ENCODE data around the gene GRK5. TPM values are rescaled to one million over a fixed set of nuclear protein-coding genes. Genes with fewer than 3 reads are reported as not detected.

Gene GRK5
- total and polyA plus RNA-seq, 8 donors: 10.9 to 95.9 (median 34.0) TPM

GRCh38 chr10:119438717-119439116 lies 231.3 kb downstream of the GRK5 start:
- Histone ChIP-seq H3K9me3 (no peaks in the 10 kb centered on the region), H3K4me1 (peaks cover 0 to 5% (median 2%) of the 10 kb centered on the region in 4 donors), H3K27ac (no peak overlapping the region), H3K4me3 (no peak overlapping the region), H3K27me3 (no peaks in the 10 kb centered on the region), H3K36me3 (peaks cover 0 to 88% (median 79%) of the 10 kb centered on the region in 4 donors)
- no peak for DNase-seq
- intact Hi-C loops (cut with DNase I; ENCODE audit: low total_unique reads): no loop called here
- WGBS, 5 donors: 90 to 96% (median 93%) methylated on average over 2 of the region's 2 CpGs
- no peak for TF ChIP-seq CTCF (IDR thresholded peaks at IDR 0.05)
- TF ChIP-seq EP300 (IDR thresholded peaks at IDR 0.05): no peak
- TF ChIP-seq POLR2A (IDR thresholded peaks at IDR 0.05): no peak
- no peak for TF ChIP-seq POLR2AphosphoS5 (IDR thresholded peaks at IDR 0.05)

DNA sequence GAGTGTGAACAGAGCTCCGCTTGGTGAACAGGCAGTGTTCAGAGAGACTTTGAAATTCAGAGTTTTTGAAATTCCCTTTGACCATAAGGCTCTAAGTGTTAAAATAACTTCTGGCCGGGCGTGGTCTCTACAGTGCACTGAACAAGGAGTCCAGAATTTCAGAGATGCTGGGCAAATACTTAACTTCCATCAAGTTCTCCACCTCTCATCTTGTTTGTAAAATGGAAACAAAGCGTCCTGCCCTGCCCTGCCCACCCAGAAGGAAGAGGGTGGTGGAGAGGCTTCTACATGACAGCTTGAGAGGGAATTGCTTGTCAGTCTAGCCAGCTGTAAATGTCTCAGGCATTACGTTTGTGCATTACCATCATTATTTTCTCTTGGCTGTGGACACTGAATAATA lies 232.6 kb downstream of the GRK5 start:
- Histone ChIP-seq H3K27me3 (no peaks in the 10 kb centered on the region), H3K4me1 (peaks cover 0 to 5% (median 2%) of the 10 kb centered on the region in 4 donors), H3K27ac (peak overlapping the region in 1 of 5 donors; percentile 32), H3K9me3 (no peaks in the 10 kb centered on the region), H3K4me3 (no peak overlapping the region), H3K36me3 (peaks cover 0 to 88% (median 80%) of the 10 kb centered on the region in 4 donors)
- WGBS, 5 donors: 86 to 96% (median 91%) methylated on average over 5 of the region's 5 CpGs
- TF ChIP-seq POLR2A (IDR thresholded peaks at IDR 0.05): no peak
- no peak for TF ChIP-seq CTCF (IDR thresholded peaks at IDR 0.05)
- TF ChIP-seq POLR2AphosphoS5 (IDR thresholded peaks at IDR 0.05): no peak
- TF ChIP-seq EP300 (IDR thresholded peaks at IDR 0.05): no peak
- DNase-seq: no peak
- intact Hi-C loops (cut with DNase I; ENCODE audit: low total_unique reads): loop anchor here (10.0 kb wide), 1 partner anchor 235 kb away; the partner anchor contains the start of gene GRK5

DNA sequence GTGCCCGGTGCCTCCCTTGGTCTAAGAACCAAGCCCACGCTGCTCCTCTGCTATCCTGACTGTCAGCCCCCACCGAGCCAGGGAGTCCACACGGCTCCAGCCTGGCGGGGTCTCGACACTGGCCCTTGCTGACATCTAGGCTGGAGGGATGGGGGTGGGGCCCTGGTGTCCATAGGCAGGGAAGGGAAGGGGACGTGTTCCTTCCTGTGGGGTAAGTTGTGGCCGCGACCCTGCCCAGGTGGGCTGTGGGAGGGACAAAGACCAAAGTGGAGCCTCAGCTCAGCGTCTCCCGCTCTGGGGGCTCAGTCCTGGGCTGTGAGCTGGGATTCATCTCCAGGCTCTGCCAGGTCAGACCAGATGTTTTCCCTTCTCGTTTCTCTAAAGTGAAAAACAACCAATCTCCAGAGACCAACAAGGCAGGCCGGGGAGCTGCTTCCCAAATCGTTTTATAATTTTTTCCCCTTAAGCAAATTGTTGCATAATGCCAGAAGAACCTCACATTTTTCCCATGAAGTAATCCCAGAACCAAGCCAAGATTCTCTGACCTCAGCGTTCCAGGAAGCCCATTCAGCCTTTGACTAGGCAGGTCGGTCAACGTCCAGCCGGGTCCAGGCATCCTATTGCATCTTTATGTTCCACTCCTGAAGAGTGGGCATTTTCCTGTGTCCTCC lies 233.9 kb downstream of the GRK5 start:
- H3K4me1 ChIP-seq: peaks cover 0 to 6% (median 3%) of the 10 kb centered on the region in 4 donors
- intact Hi-C loops (cut with DNase I; ENCODE audit: low total_unique reads): loop anchor here (10.0 kb wide), 1 partner anchor 236 kb away; the partner anchor contains the start of gene GRK5
- H3K27me3 ChIP-seq: no peaks in the 10 kb centered on the region
- no peaks in the 10 kb centered on the region for H3K9me3 ChIP-seq
- no peak overlapping the region for H3K4me3 ChIP-seq
- H3K27ac ChIP-seq: peak overlapping the region; percentile 39 to 78 (median 67)
- H3K36me3 ChIP-seq: peaks cover 0 to 82% (median 75%) of the 10 kb centered on the region in 4 donors
- TF ChIP-seq CTCF (IDR thresholded peaks at IDR 0.05) (no peak), POLR2A (IDR thresholded peaks at IDR 0.05) (no peak), POLR2AphosphoS5 (IDR thresholded peaks at IDR 0.05) (peak in 1 of 3 donors; percentile 29), EP300 (IDR thresholded peaks at IDR 0.05) (no peak)
- DNase-seq: peak in 1 of 2 donors; percentile 69
- 65 to 76% (median 66%) methylated on average over 11 to 18 of the region's 18 CpGs for WGBS, 5 donors

- peak overlapping the region in 4 of 5 donors; percentile 38 to 78 (median 57) for H3K27ac ChIP-seq
- no peaks in the 10 kb centered on the region for H3K27me3 ChIP-seq
- H3K4me1 ChIP-seq: peaks cover 0 to 6% (median 3%) of the 10 kb centered on the region in 4 donors
- H3K9me3 ChIP-seq: no peaks in the 10 kb centered on the region
- no peak for DNase-seq
- TF ChIP-seq CTCF (IDR thresholded peaks at IDR 0.05) (no peak), POLR2A (IDR thresholded peaks at IDR 0.05) (no peak), EP300 (IDR thresholded peaks at IDR 0.05) (no peak), POLR2AphosphoS5 (IDR thresholded peaks at IDR 0.05) (no peak)
- 78 to 89% (median 83%) methylated on average over 14 to 25 of the region's 25 CpGs for WGBS, 5 donors
- no peak overlapping the region for H3K4me3 ChIP-seq
- H3K36me3 ChIP-seq: peaks cover 0 to 80% (median 75%) of the 10 kb centered on the region in 4 donors
- intact Hi-C loops (cut with DNase I; ENCODE audit: low total_unique reads): loop anchor here (10.0 kb wide), 1 partner anchor 237 kb away; the partner anchor contains the start of gene GRK5
Observed at GRCh38 chr10:119441921-119442757, 234.8 kb downstream of the GRK5 start.
